ENCODE data around the gene KCTD17. TPM values are rescaled to one million over a fixed set of nuclear protein-coding genes. Genes with fewer than 3 reads are reported as not detected.

KCTD17 gene
- total RNA-seq, 1 experiment from 2014 or later: 19.8 TPM

DNA sequence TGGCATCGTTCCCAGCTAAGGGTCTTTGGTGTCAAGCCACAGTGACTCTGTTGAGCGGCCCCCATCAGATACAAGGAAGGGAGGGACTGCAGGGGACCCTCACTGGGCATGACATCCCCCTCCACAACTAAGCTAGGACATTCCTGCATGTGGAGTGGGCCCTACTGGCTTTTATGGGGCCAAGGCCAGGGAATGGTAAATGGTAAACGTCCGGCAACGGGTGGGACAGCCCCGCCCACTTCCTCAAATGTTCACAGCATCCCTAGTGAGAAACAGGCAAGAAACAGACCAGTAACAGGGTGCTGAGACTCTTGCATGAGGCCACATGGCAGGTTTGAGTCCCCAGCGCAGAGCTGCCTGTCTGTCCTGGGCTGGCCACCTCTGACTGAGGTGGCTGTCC lies 53.6 kb downstream of the KCTD17 start:
- CTCF ChIA-PET: interaction anchor here (1.3 to 1.5 kb wide), 2 partner anchors 17 to 36 kb away, joined by 3 read pairs; no protein-coding TSS in a partner anchor
- intact Hi-C loops (cut with micrococcal nuclease; ENCODE audit: unreplicated experiment): no loop called here
- TF ChIP-seq, protein P1, sequence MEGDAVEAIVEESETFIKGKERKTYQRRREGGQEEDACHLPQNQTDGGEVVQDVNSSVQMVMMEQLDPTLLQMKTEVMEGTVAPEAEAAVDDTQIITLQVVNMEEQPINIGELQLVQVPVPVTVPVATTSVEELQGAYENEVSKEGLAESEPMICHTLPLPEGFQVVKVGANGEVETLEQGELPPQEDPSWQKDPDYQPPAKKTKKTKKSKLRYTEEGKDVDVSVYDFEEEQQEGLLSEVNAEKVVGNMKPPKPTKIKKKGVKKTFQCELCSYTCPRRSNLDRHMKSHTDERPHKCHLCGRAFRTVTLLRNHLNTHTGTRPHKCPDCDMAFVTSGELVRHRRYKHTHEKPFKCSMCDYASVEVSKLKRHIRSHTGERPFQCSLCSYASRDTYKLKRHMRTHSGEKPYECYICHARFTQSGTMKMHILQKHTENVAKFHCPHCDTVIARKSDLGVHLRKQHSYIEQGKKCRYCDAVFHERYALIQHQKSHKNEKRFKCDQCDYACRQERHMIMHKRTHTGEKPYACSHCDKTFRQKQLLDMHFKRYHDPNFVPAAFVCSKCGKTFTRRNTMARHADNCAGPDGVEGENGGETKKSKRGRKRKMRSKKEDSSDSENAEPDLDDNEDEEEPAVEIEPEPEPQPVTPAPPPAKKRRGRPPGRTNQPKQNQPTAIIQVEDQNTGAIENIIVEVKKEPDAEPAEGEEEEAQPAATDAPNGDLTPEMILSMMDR (IDR thresholded peaks at IDR 0.05; ENCODE audit: unreplicated experiment): no peak
- H3K27ac Mint-ChIP-seq (ENCODE audit: unreplicated experiment): no peak overlapping the region
- peaks cover 55% of the 10 kb centered on the region for H3K27me3 Mint-ChIP-seq (ENCODE audit: unreplicated experiment)
- no peak overlapping the region for H3K4me3 Mint-ChIP-seq (ENCODE audit: low read depth, unreplicated experiment)
- no peak for DNase-seq
- no TSS peak for BruUV-seq (replicated peaks)
- H3K4me1 Mint-ChIP-seq (ENCODE audit: low read depth, unreplicated experiment): no peaks in the 10 kb centered on the region
- no peaks in the 10 kb centered on the region for H3K36me3 Mint-ChIP-seq (ENCODE audit: insufficient read depth, unreplicated experiment)
- no peaks in the 10 kb centered on the region for H3K9me3 Mint-ChIP-seq (ENCODE audit: low read depth, unreplicated experiment)

DNA sequence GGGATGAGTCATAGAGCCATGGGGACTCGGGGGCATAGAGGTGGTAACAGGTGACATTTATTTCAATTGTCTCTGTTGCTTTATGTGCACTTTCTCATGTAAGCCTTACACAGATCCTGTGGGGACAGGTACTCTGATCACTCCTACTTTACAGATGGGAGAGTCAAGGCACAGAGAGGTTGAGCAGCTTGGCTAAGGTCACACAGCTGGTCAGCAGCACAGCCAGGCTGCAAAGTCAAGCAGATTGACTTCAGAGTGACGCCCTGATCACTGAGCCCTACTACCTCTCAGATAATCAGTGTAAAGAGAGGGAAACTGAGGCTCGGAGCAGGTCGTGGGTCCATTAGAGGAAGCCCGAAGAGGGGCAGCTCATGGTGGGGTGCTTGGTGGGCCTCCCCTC lies 54.4 kb downstream of the KCTD17 start:
- no peaks in the 10 kb centered on the region for H3K4me1 Mint-ChIP-seq (ENCODE audit: low read depth, unreplicated experiment)
- no peak overlapping the region for H3K27ac Mint-ChIP-seq (ENCODE audit: unreplicated experiment)
- TF ChIP-seq, protein P1 (IDR thresholded peaks at IDR 0.05; ENCODE audit: unreplicated experiment): no peak
- H3K9me3 Mint-ChIP-seq (ENCODE audit: low read depth, unreplicated experiment): no peaks in the 10 kb centered on the region
- intact Hi-C loops (cut with micrococcal nuclease; ENCODE audit: unreplicated experiment): no loop called here
- no peaks in the 10 kb centered on the region for H3K36me3 Mint-ChIP-seq (ENCODE audit: insufficient read depth, unreplicated experiment)
- BruUV-seq (replicated peaks): no TSS peak
- peaks cover 54% of the 10 kb centered on the region for H3K27me3 Mint-ChIP-seq (ENCODE audit: unreplicated experiment)
- DNase-seq: no peak
- CTCF ChIA-PET: interaction anchor here (1.3 kb wide), 1 partner anchor 17 kb away, joined by 3 read pairs; no protein-coding TSS in a partner anchor
- no peak overlapping the region for H3K4me3 Mint-ChIP-seq (ENCODE audit: low read depth, unreplicated experiment)

DNA sequence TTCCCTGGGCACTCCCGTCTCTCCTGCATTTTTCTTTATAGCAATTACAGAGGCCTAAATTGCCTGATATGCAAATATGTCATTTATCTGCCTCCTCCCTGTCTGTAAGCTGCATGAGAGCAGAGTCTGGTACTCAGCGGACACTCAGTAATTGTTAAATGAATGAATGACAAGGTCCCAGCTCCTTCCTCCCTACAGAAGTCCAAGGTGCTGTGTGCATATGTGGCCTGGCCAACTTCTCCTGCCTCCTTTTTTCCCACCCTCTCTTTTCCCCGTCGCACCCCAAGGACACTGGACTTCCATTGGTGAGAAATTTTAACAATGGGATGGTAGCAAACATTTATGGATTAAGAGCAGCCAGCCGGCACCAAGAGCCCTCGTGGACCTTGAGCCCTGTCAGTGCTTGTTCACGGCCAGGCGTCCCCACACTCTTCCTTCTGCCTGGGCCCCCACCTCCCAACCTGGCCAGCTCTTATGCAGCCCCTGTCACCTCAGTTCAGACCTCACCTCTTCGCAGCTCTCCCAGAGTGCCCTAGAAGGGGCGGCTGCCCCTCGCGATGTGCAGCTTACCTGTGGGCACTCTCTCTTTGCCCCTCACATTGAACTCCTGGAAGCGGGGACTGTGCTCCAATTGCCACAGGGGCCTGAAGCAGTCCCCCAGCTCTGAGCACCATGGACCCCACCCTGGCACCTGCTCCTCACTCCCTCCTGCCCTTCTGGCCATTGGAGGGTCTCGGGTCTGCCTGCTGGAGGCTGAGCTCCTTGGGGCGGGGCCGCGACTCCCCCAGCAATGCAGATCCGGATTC lies 56.5 kb downstream of the KCTD17 start:
- Mint-ChIP-seq H3K4me1 (ENCODE audit: low read depth, unreplicated experiment) (peaks cover 8% of the 10 kb centered on the region), H3K27me3 (ENCODE audit: unreplicated experiment) (peaks cover 68% of the 10 kb centered on the region), H3K27ac (ENCODE audit: unreplicated experiment) (no peak overlapping the region), H3K36me3 (ENCODE audit: insufficient read depth, unreplicated experiment) (no peaks in the 10 kb centered on the region), H3K9me3 (ENCODE audit: low read depth, unreplicated experiment) (no peaks in the 10 kb centered on the region), H3K4me3 (ENCODE audit: low read depth, unreplicated experiment) (no peak overlapping the region)
- TF ChIP-seq, protein P1 (IDR thresholded peaks at IDR 0.05; ENCODE audit: unreplicated experiment): no peak
- BruUV-seq (replicated peaks): no TSS peak
- CTCF ChIA-PET: no interaction called here
- intact Hi-C loops (cut with micrococcal nuclease; ENCODE audit: unreplicated experiment): no loop called here
- no peak for DNase-seq

DNA sequence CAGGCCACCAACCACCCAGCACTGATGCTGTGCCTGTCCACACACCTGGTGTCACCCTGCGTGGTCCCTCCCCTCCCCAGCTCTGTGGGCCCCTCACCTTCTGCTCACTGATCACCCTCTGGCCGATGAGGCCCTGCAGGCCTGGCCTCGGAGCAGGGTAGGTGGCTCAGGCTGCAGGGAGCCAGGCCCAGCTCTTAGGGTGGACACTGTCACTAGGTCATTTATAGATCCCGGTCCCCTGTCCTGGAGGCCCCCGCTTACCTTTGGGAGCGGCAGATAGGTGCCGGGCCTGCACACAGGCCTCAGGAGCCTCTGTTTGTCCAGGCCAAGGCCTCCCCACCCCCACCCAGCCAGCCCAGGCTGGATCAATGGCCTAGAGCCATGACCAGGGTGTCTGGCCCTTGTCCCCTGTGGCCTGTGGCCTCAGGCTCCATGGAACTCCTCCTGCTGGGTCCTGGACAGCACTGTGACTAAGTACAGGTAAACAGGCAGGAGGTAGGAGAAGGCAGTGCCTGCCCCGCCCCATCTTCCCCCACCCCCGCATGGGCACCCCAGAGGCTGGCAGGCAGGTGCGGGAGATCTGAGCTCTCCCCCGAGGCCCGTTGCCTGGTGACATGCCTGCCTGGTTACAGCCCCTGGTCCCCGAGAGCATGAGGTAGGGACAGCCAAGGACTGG lies 57.8 kb downstream of the KCTD17 start, which contains the start of gene TMPRSS6:
Gene TMPRSS6 (minus strand): TSS at position 472 of the 676 bp plus-strand sequence. CDS start 6,296 bp downstream, outside the sequence.
- no peak within 1 kb of the TSS for H3K27ac Mint-ChIP-seq (ENCODE audit: unreplicated experiment)
- H3K4me3 Mint-ChIP-seq (ENCODE audit: low read depth, unreplicated experiment): no peak within 1 kb of the TSS
- intact Hi-C loops (cut with micrococcal nuclease; ENCODE audit: unreplicated experiment): no loop called here
- TF ChIP-seq, protein P1 (IDR thresholded peaks at IDR 0.05; ENCODE audit: unreplicated experiment): no peak
- no peaks in the 10 kb centered on the region for H3K9me3 Mint-ChIP-seq (ENCODE audit: low read depth, unreplicated experiment)
- no peaks in the 10 kb centered on the region for H3K36me3 Mint-ChIP-seq (ENCODE audit: insufficient read depth, unreplicated experiment)
- H3K4me1 Mint-ChIP-seq (ENCODE audit: low read depth, unreplicated experiment): peaks cover 8% of the 10 kb centered on the region
- H3K27me3 Mint-ChIP-seq (ENCODE audit: unreplicated experiment): peaks cover 69% of the 10 kb centered on the region
- no TSS peak for BruUV-seq (replicated peaks)
- CTCF ChIA-PET: interaction anchor here (0.6 kb wide), 1 partner anchor 206 kb away, joined by 3 read pairs; no protein-coding TSS in a partner anchor
- DNase-seq: no peak

Data from Calu3 (cell line).